ENCODE data around the gene CCNDBP1.
"Not testable (repeated sequence)": the region's sequence is repeated elsewhere in the genome, so short reads cannot be mapped to it uniquely, and the experiment has no call there.

CCNDBP1 gene

GRCh38 chr15:43185157-43186002, at the start of gene CCNDBP1:
CCNDBP1 (plus strand) TSS chr15:43185403; CDS start chr15:43185499, 96 bp downstream.
- peak; percentile 38 to 78 (median 60) for DNase-seq

- DNase-seq: no peak
These were observed 41.8 kb upstream of the CCNDBP1 start for GRCh38 chr15:43143203-43143941.

- no peak for DNase-seq
These were observed 40.7 kb upstream of the CCNDBP1 start for GRCh38 chr15:43144512-43144911.

- no peak for DNase-seq
These were observed 39.0 kb upstream of the CCNDBP1 start for GRCh38 chr15:43146184-43146583.

GRCh38 chr15:43150191-43150929, 34.8 kb upstream of the CCNDBP1 start:
- no peak for DNase-seq

- no peak for DNase-seq
These were observed 33.5 kb upstream of the CCNDBP1 start for GRCh38 chr15:43151688-43152087.

GRCh38 chr15:43153269-43153668, 31.9 kb upstream of the CCNDBP1 start:
- no peak for DNase-seq

- DNase-seq: no peak
These were observed 19.3 kb upstream of the CCNDBP1 start for GRCh38 chr15:43165801-43166325.

GRCh38 chr15:43167261-43167660, 17.9 kb upstream of the CCNDBP1 start:
- not testable (repeated sequence) for DNase-seq

- DNase-seq: no peak
These were observed 16.8 kb upstream of the CCNDBP1 start for GRCh38 chr15:43168192-43169107.

GRCh38 chr15:43169888-43170287, 15.3 kb upstream of the CCNDBP1 start:
- no peak for DNase-seq

- not testable (repeated sequence) for DNase-seq
These were observed 9.4 kb upstream of the CCNDBP1 start for GRCh38 chr15:43175656-43176309.

GRCh38 chr15:43177147-43177546, 8.1 kb upstream of the CCNDBP1 start:
- not testable (repeated sequence) for DNase-seq

GRCh38 chr15:43183270-43183669, 1.9 kb upstream of the CCNDBP1 start:
- DNase-seq: no peak

GRCh38 chr15:43184407-43185124, 637 bp upstream of the CCNDBP1 start:
- no peak for DNase-seq

- DNase-seq: no peak
These were observed 775 bp downstream of the CCNDBP1 start for GRCh38 chr15:43186003-43186353.

- no peak for DNase-seq
These were observed 2.4 kb downstream of the CCNDBP1 start for GRCh38 chr15:43187544-43188155.

GRCh38 chr15:43189296-43189695, 4.1 kb downstream of the CCNDBP1 start:
- no peak for DNase-seq

GRCh38 chr15:43190178-43190577, 5.0 kb downstream of the CCNDBP1 start:
- no peak for DNase-seq

GRCh38 chr15:43193710-43194109, 8.5 kb downstream of the CCNDBP1 start:
- DNase-seq: no peak
